A549 (cell line): ENCODE measurements around the gene DNAJB5.

Experiments
- FOSL2 ChIP-seq, 2 experiments: fragments of 450-650 bp in 1 of 2; fragments of >200 bp in 1 of 2; sonication (Bioruptor Twin) in 1 of 2; formaldehyde crosslinking; IDR thresholded peaks; 2 replicates each; pipeline versions ENCODE4 v1.5.0 to v1.6.1; 2016 to 2020; ENCODE audit warnings: mild to moderate bottlenecking in 1 of 2, moderate library complexity in 1 of 2
- POLR2A ChIP-seq: IDR thresholded peaks from 2 replicates; pipeline ENCODE4 v1.6.1; 2012; ENCODE audit warnings: mild to moderate bottlenecking, low read length
- RAD21 ChIP-seq, 2 experiments: fragments of >200 bp in 1 of 2; sonication (Bioruptor Twin) in 1 of 2; formaldehyde crosslinking in 1 of 2; IDR thresholded peaks in 1 of 2; conservative IDR thresholded peaks in 1 of 2; 2 replicates in 1 of 2; 3 replicates in 1 of 2; pipeline ENCODE4 v1.6.1; 2012 to 2018; ENCODE audit warnings: inconsistent platforms in 1 of 2
- ZFP36 ChIP-seq: fragments of 450-650 bp; IDR thresholded peaks from 2 replicates; pipeline ENCODE4 v1.6.1; 2014; ENCODE audit warnings: borderline replicate concordance; ENCODE audit not compliant: partially characterized antibody

GRCh38 chr9:35002623-35003022 is 13.1 kb downstream of the DNAJB5 start:
- TF ChIP-seq ZFP36 (no peak), FOSL2 (IDR thresholded peaks at IDR 0.05) (no peak), FOSL2 (CRISPR knock-in tag; IDR thresholded peaks at IDR 0.05) (no peak), RAD21 (conservative IDR thresholded peaks at IDR 0.05 in 1 of 2, IDR thresholded peaks at IDR 0.05 in 1 of 2) (no peak), POLR2A (no peak)
